Limb (tissue), 2 donors: ENCODE results near the gene PDSS2.
"Not testable (repeated sequence)": the region's sequence is repeated elsewhere in the genome, so short reads cannot be mapped to it uniquely, and the experiment has no call there.

Experiments
- DNase-seq, 2 donors: peaks; one replicate each; pipeline ENCODE4 v3.0.0-alpha.2; 2016; ENCODE audit errors: extremely low spot score in 2 of 2

The PDSS2 gene

GRCh38 chr6:107323133-107323785, 136.1 kb downstream of the PDSS2 start:
- DNase-seq: no peak

- no peak for DNase-seq
Observed at GRCh38 chr6:107321793-107322192, 137.6 kb downstream of the PDSS2 start.

- DNase-seq: no peak
Observed at GRCh38 chr6:107319906-107320530, 139.3 kb downstream of the PDSS2 start.

GRCh38 chr6:107318100-107318736, 141.1 kb downstream of the PDSS2 start:
- peak; percentile 44 to 58 for DNase-seq

GRCh38 chr6:107315114-107315513, 144.2 kb downstream of the PDSS2 start:
- no peak for DNase-seq

- DNase-seq: no peak
Observed at GRCh38 chr6:107314531-107314939, 144.8 kb downstream of the PDSS2 start.

- no peak for DNase-seq
Observed at GRCh38 chr6:107313776-107314175, 145.6 kb downstream of the PDSS2 start.

GRCh38 chr6:107310362-107310761, 149.0 kb downstream of the PDSS2 start:
- DNase-seq: no peak

- DNase-seq: peak; percentile 13 to 25
Observed at GRCh38 chr6:107308677-107309076, 150.7 kb downstream of the PDSS2 start.

- DNase-seq: not testable (repeated sequence)
Observed at GRCh38 chr6:107305994-107306393, 153.4 kb downstream of the PDSS2 start.

GRCh38 chr6:107305391-107305790, 154.0 kb downstream of the PDSS2 start:
- no peak for DNase-seq

- DNase-seq: no peak
Observed at GRCh38 chr6:107304421-107305025, 154.8 kb downstream of the PDSS2 start.

GRCh38 chr6:107293350-107293749, 166.0 kb downstream of the PDSS2 start:
- DNase-seq: no peak

- DNase-seq: peak in 1 of 2 donors; percentile 30
Observed at GRCh38 chr6:107292715-107293271, 166.6 kb downstream of the PDSS2 start.

GRCh38 chr6:107290491-107290890, 168.9 kb downstream of the PDSS2 start:
- DNase-seq: no peak

GRCh38 chr6:107289258-107289657, 170.1 kb downstream of the PDSS2 start:
- DNase-seq: not testable (repeated sequence)

GRCh38 chr6:107285683-107286082, 173.7 kb downstream of the PDSS2 start:
- not testable (repeated sequence) for DNase-seq

GRCh38 chr6:107284805-107285204, 174.6 kb downstream of the PDSS2 start:
- no peak for DNase-seq

- no peak for DNase-seq
Observed at GRCh38 chr6:107280791-107281190, 178.6 kb downstream of the PDSS2 start.

GRCh38 chr6:107280001-107280400, 179.4 kb downstream of the PDSS2 start:
- not testable (repeated sequence) for DNase-seq

GRCh38 chr6:107275330-107275865, 184.0 kb downstream of the PDSS2 start:
- no peak for DNase-seq

GRCh38 chr6:107274288-107274687, 185.1 kb downstream of the PDSS2 start:
- DNase-seq: no peak
